SK-N-SH (cell line): ENCODE measurements around the gene OR5A1. TPM values are rescaled to one million over a fixed set of nuclear protein-coding genes. Genes with fewer than 3 reads are reported as not detected.

Source experiments
- CTCF ChIA-PET: fragments of 300-600, 350-600 bp; formaldehyde crosslinking; extraction: SDS; loops from one replicate; lab custom pipeline; 2021; lab: Yijun Ruan, JAX
- POLR2A ChIA-PET: fragments of 350-600 bp; sonication (Branson Sonifier 250); formaldehyde crosslinking; extraction: SDS; loops from one replicate; lab custom pipeline; 2020; ENCODE audit warnings: antibody characterized with exemption, inconsistent platforms; lab: Yijun Ruan, JAX
- DNase-seq: peaks from one replicate; pipeline ENCODE4 v3.0.0; 2012
- H2AFZ ChIP-seq: fragments of 200-600 bp; sonication (generic); 2 replicates; pipeline ENCODE4 v1.8.1; 2016; ENCODE audit warnings: antibody characterized with exemption, mild to moderate bottlenecking, low read depth
- H3F3A ChIP-seq: fragments of 200-600 bp; sonication (generic); replicated peaks from 2 replicates; pipeline ENCODE3; 2016; ENCODE audit warnings: antibody characterized with exemption, mild to moderate bottlenecking; ENCODE audit not compliant: insufficient read depth
- H3K27ac ChIP-seq, 2 experiments: fragments of 200-500 bp in 1 of 2; fragments of 200-600 bp in 1 of 2; sonication (Bioruptor generic) in 1 of 2; sonication (generic), shearing (Covaris generic) in 1 of 2; 2 replicates each; pipeline versions ENCODE4 v1.5.1 to v1.6.1; 2014 to 2016; ENCODE audit warnings: low read depth in 2 of 2, inconsistent platforms in 1 of 2, low read length in 1 of 2, mild to moderate bottlenecking in 1 of 2, mixed read lengths in 1 of 2
- H3K27me3 ChIP-seq: fragments of 200-600 bp; sonication (generic), shearing (Covaris generic); 2 replicates; pipeline ENCODE4 v1.6.1; 2016; ENCODE audit warnings: mixed run types; ENCODE audit not compliant: insufficient read depth
- H3K36me3 ChIP-seq, 2 experiments: fragments of 200-500 bp in 1 of 2; fragments of 200-600 bp in 1 of 2; sonication (Bioruptor generic) in 1 of 2; sonication (generic) in 1 of 2; replicated peaks in 1 of 2; 2 replicates each; pipeline versions ENCODE3 to v1.5.1; 2014 to 2016; ENCODE audit warnings: low read length in 1 of 2, mild to moderate bottlenecking in 1 of 2; ENCODE audit not compliant: insufficient read depth in 2 of 2, control insufficient read depth in 1 of 2
- H3K4me1 ChIP-seq, 2 experiments: fragments of 200-500 bp in 1 of 2; fragments of 200-600 bp in 1 of 2; sonication (Bioruptor generic) in 1 of 2; sonication (generic), shearing (Covaris generic) in 1 of 2; 2 replicates each; pipeline versions ENCODE4 v1.5.1 to v1.6.1; 2014 to 2016; ENCODE audit warnings: low read depth in 1 of 2, low read length in 1 of 2, mixed run types in 1 of 2; ENCODE audit not compliant: insufficient read depth in 2 of 2, control insufficient read depth in 1 of 2
- H3K4me2 ChIP-seq: fragments of 200-600 bp; sonication (generic), shearing (Covaris generic); 2 replicates; pipeline ENCODE4 v1.6.1; 2017; ENCODE audit warnings: mixed run types
- H3K4me3 ChIP-seq, 2 experiments: fragments of 200-500 bp in 1 of 2; fragments of 200-600 bp in 1 of 2; sonication (Bioruptor generic) in 1 of 2; sonication (generic), shearing (Covaris generic) in 1 of 2; 2 replicates each; pipeline versions ENCODE4 v1.5.1 to v1.8.1; 2014 to 2016; ENCODE audit warnings: low read depth in 2 of 2, inconsistent platforms in 1 of 2, low read length in 1 of 2, mild to moderate bottlenecking in 1 of 2, mixed read lengths in 1 of 2, moderate library complexity in 1 of 2
- H3K79me2 ChIP-seq: fragments of 200-600 bp; sonication (generic); 2 replicates; pipeline ENCODE4 v1.8.1; 2017; ENCODE audit warnings: mild to moderate bottlenecking; ENCODE audit not compliant: insufficient read depth
- H3K9ac ChIP-seq: fragments of 200-600 bp; sonication (generic); 2 replicates; pipeline ENCODE4 v1.6.1; 2017; ENCODE audit warnings: mixed run types
- H3K9me2 ChIP-seq: fragments of 200-600 bp; sonication (generic); 2 replicates; pipeline ENCODE4 v1.6.1; 2017; ENCODE audit warnings: mixed run types
- H3K9me3 ChIP-seq: fragments of 200-600 bp; sonication (generic); 2 replicates; pipeline ENCODE4 v1.6.1; 2017; ENCODE audit warnings: mixed run types, mild to moderate bottlenecking, moderate library complexity
- H4K20me1 ChIP-seq: fragments of 200-600 bp; sonication (generic); 2 replicates; pipeline ENCODE4 v1.6.1; 2017; ENCODE audit warnings: mild to moderate bottlenecking, mixed run types; ENCODE audit not compliant: insufficient read depth
- ELF1 ChIP-seq: IDR thresholded peaks from 2 replicates; pipeline ENCODE4 v1.4.0; 2012
- EP300 ChIP-seq, 2 experiments: IDR thresholded peaks; 2 replicates each; pipeline versions ENCODE4 v1.4.0 to v1.6.1; 2012; ENCODE audit warnings: borderline replicate concordance in 1 of 2, low read depth in 1 of 2, low read length in 1 of 2
- EZH2phosphoT487 ChIP-seq: fragments of 200-600 bp; sonication (generic); IDR thresholded peaks from 2 replicates; pipeline ENCODE4 v1.6.1; 2017; ENCODE audit warnings: low read depth, mixed run types, mild to moderate bottlenecking, antibody characterized with exemption, moderate library complexity, borderline replicate concordance
- FOSL2 ChIP-seq: IDR thresholded peaks from 2 replicates; pipeline ENCODE4 v1.4.0; 2012; ENCODE audit warnings: low read depth, mild to moderate bottlenecking, moderate library complexity, borderline replicate concordance
- FOXJ3 ChIP-seq: sonication (generic); formaldehyde crosslinking; IDR thresholded peaks from 2 replicates; pipeline ENCODE4 v1.5.1; 2020; ENCODE audit warnings: mild to moderate bottlenecking, missing genetic modification reagents
- GATA2 ChIP-seq: sonication (generic); formaldehyde crosslinking; IDR thresholded peaks from 2 replicates; pipeline ENCODE4 v1.5.0; 2020; ENCODE audit warnings: mild to moderate bottlenecking, missing genetic modification reagents
- IRF3 ChIP-seq: fragments of 150-350 bp; IDR thresholded peaks from 2 replicates; pipeline ENCODE4 v1.6.1; 2016; ENCODE audit warnings: mild to moderate bottlenecking, low read depth, low read length
- JUND ChIP-seq: IDR thresholded peaks from 2 replicates; pipeline ENCODE4 v1.4.0; 2012
- MAX ChIP-seq: IDR thresholded peaks from 2 replicates; pipeline ENCODE4 v1.4.0; 2012; ENCODE audit warnings: low read depth
- MEF2A ChIP-seq: IDR thresholded peaks from 2 replicates; pipeline ENCODE4 v1.4.0; 2012; ENCODE audit warnings: low read depth, borderline replicate concordance
- MXI1 ChIP-seq: IDR thresholded peaks from 2 replicates; pipeline ENCODE4 v1.6.1; 2012; ENCODE audit warnings: mild to moderate bottlenecking, low read depth, low read length, improper control_type of control experiment
- PBX3 ChIP-seq: IDR thresholded peaks from 2 replicates; pipeline ENCODE4; 2012
- POLR2AphosphoS5 ChIP-seq: IDR thresholded peaks from 2 replicates; pipeline ENCODE4 v1.6.1; 2012; ENCODE audit warnings: low read depth, low read length
- REST ChIP-seq: IDR thresholded peaks from 2 replicates; pipeline ENCODE4 v1.6.1; 2012; ENCODE audit warnings: mild to moderate bottlenecking, low read depth, low read length, moderate library complexity
- RFX5 ChIP-seq: IDR thresholded peaks from 2 replicates; pipeline ENCODE4 v1.6.1; 2012; ENCODE audit warnings: mild to moderate bottlenecking, improper control_type of control experiment, low read length
- RXRA ChIP-seq: IDR thresholded peaks from 2 replicates; pipeline ENCODE4 v1.4.0; 2012; ENCODE audit warnings: low read depth, mild to moderate bottlenecking, borderline replicate concordance
- SIN3A ChIP-seq: IDR thresholded peaks from 2 replicates; pipeline ENCODE4 v1.6.1; 2012; ENCODE audit warnings: low read depth, mild to moderate bottlenecking, low read length, moderate library complexity, borderline replicate concordance
- SMC3 ChIP-seq: IDR thresholded peaks from 2 replicates; pipeline ENCODE4 v1.6.1; 2012; ENCODE audit warnings: low read depth, low read length, improper control_type of control experiment
- TAF1 ChIP-seq: IDR thresholded peaks from 2 replicates; pipeline ENCODE4 v1.6.1; 2012; ENCODE audit warnings: low read depth, mild to moderate bottlenecking, low read length, moderate library complexity, borderline replicate concordance
- TCF12 ChIP-seq: IDR thresholded peaks from 2 replicates; pipeline ENCODE4 v1.4.0; 2012
- TEAD4 ChIP-seq: IDR thresholded peaks from 2 replicates; pipeline ENCODE4 v1.4.0; 2012; ENCODE audit warnings: mild to moderate bottlenecking, borderline replicate concordance; ENCODE audit not compliant: insufficient read depth
- YY1 ChIP-seq: IDR thresholded peaks from 2 replicates; pipeline ENCODE4 v1.4.0; 2012; ENCODE audit warnings: low read depth, mild to moderate bottlenecking
- WGBS: methylation state at CpG from one replicate; pipeline ENCODE4 v1.1.6; 2017; ENCODE audit warnings: low lambda C conversion rate; 5-methylcytosine and 5-hydroxymethylcytosine counted together
- polyA plus RNA-seq, 3 experiments: library from polyadenylated mRNA; depleted of rRNA; stranded (reverse); fragments of >200 nt; gene quantifications; 2 replicates each; pipeline ENCODE4 v1.2.3, GENCODE V29; 2012
- TF ChIP-seq, protein P1 (sequence below): fragments of 150-350 bp; IDR thresholded peaks from 2 replicates; pipeline ENCODE4 v1.6.1; 2017; ENCODE audit warnings: antibody characterized with exemption, low read length, low read depth, borderline replicate concordance

OR5A1 gene
- polyA plus RNA-seq, 1 of the 3 experiments (the other 2 are of a cell fraction) = not detected

DNA sequence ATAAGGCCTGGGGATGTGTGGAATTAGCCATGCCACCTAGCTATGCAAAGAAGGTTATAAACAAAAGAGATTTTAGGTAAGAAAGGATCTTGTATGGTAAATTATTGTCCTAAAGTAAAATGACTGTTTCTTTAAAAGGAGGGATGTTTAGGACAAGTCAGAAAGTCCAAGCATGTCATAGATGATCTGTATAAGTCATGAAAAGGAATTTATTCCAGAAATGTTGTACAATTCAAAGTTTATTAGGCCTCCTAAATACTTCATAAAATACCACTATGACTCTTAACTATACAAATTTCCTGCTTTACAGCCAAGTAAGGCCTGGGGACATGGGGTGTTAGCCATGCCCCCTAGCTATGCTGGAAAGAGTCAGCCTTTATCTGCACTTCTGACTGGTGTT lies 32.7 kb upstream of the OR5A1 start:
- no peak for TF ChIP-seq SMC3
- TF ChIP-seq FOXJ3 (CRISPR knock-in tag) = no peak
- no peak for TF ChIP-seq RXRA
- TF ChIP-seq RFX5 = no peak
- no peak for TF ChIP-seq SIN3A
- no peak for TF ChIP-seq ELF1
- no peak for TF ChIP-seq JUND
- no peak for TF ChIP-seq TEAD4
- TF ChIP-seq MEF2A = no peak
- TF ChIP-seq, protein P1, sequence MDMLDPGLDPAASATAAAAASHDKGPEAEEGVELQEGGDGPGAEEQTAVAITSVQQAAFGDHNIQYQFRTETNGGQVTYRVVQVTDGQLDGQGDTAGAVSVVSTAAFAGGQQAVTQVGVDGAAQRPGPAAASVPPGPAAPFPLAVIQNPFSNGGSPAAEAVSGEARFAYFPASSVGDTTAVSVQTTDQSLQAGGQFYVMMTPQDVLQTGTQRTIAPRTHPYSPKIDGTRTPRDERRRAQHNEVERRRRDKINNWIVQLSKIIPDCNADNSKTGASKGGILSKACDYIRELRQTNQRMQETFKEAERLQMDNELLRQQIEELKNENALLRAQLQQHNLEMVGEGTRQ = no peak
- TF ChIP-seq EP300 (IDR thresholded peaks at IDR 0.05; ENCODE audit: borderline replicate concordance in 1 of 2, low read depth in 1 of 2, low read length in 1 of 2) = no peak
- no peak for TF ChIP-seq FOSL2
- TF ChIP-seq GATA2 (CRISPR knock-in tag) = no peak
- TF ChIP-seq YY1 = no peak
- no peak for TF ChIP-seq TCF12
- no peaks in the 10 kb centered on the region for H4K20me1 ChIP-seq
- H3K9ac ChIP-seq = no peak overlapping the region
- H3F3A ChIP-seq = no peaks in the 10 kb centered on the region
- no peaks in the 10 kb centered on the region for H3K27me3 ChIP-seq
- H3K9me2 ChIP-seq = no peaks in the 10 kb centered on the region
- no peak overlapping the region for H2AFZ ChIP-seq
- no peak for DNase-seq
- H3K4me3 ChIP-seq = no peak overlapping the region
- POLR2A ChIA-PET = no interaction called here
- no peak overlapping the region for H3K4me2 ChIP-seq
- no peaks in the 10 kb centered on the region for H3K4me1 ChIP-seq
- no peak overlapping the region for H3K27ac ChIP-seq
- H3K79me2 ChIP-seq = no peaks in the 10 kb centered on the region
- CTCF ChIA-PET = no interaction called here
- H3K36me3 ChIP-seq = no peaks in the 10 kb centered on the region
- peaks cover 12% of the 10 kb centered on the region for H3K9me3 ChIP-seq

DNA sequence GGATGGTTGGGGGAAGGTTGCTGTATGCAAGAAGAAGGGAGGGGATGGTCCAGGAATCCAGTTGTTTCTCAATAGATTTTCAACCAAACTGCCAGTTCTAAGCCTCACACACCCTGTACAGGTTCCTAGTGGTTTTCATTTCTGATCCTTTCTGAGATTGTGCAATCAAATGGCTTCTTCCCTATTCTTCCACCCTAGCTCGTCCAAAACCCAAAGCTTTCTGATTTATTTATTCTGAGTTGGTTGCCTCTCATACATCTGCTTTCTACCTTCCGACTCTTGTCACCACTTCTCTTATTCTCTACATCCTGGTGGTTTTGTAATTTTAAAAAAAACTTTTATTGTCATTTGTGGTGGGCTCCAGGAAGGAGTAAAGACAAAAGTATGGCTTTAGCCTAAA lies 22.6 kb upstream of the OR5A1 start:
- no peak for DNase-seq
- no peak overlapping the region for H2AFZ ChIP-seq
- no peak overlapping the region for H3K9ac ChIP-seq
- no peaks in the 10 kb centered on the region for H3K36me3 ChIP-seq
- no peaks in the 10 kb centered on the region for H4K20me1 ChIP-seq
- POLR2A ChIA-PET = no interaction called here
- no peaks in the 10 kb centered on the region for H3K9me3 ChIP-seq
- H3K4me1 ChIP-seq = no peaks in the 10 kb centered on the region
- H3K27ac ChIP-seq = no peak overlapping the region
- 4% methylated on average over 2 of the region's 2 CpGs for WGBS
- H3K27me3 ChIP-seq = no peaks in the 10 kb centered on the region
- H3K9me2 ChIP-seq = no peaks in the 10 kb centered on the region
- no peak overlapping the region for H3K4me2 ChIP-seq
- no peaks in the 10 kb centered on the region for H3F3A ChIP-seq
- no peaks in the 10 kb centered on the region for H3K79me2 ChIP-seq
- H3K4me3 ChIP-seq = no peak overlapping the region
- TF ChIP-seq MAX (no peak), MEF2A (no peak), IRF3 (no peak), POLR2AphosphoS5 (no peak), RFX5 (no peak), EZH2phosphoT487 (no peak), REST (no peak), TAF1 (no peak), PBX3 (no peak), MXI1 (no peak), FOSL2 (no peak), YY1 (no peak)
- CTCF ChIA-PET = no interaction called here
